Measurements from ENCODE around the gene TP53AIP1.
"Not testable (repeated sequence)": the region's sequence is repeated elsewhere in the genome, so short reads cannot be mapped to it uniquely, and the experiment has no call there.

TP53AIP1 gene

DNA sequence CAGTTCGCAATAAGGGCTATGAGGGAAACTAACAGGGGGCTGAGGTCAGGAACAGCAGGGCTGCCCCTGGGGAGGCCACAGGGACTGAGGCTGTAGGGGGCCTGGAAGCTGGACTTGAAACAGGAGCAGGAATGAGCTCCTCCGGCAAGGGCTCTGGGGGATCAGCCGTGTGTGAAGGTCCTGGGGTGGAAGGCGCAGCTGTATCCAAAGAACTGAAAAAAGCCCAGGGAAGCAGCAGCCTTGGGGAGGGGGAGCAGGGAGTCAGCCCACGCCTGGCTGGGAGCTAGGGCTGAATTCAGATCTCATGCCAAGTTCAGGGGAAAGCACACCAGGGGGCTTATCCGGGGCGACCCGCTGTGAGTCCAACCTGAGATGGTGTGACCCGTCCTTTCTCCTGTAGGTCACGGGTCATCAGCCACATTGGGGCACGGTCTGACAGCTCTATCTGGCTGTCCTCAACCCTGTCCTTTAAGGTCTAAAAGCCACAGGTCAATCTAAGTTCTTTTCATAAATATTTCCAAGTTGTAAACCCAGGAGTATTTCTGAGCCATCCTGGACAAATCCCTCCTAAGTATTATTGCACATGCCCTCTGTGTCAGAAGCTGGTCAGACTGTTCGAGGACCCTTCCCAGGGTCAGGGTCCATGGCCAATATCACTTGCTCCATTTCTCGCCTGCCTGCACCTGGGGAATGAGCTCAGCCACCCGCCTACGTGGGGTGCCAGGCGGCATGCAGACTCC is 18.0 kb downstream of the TP53AIP1 start:
- DNase-seq = no peak

DNA sequence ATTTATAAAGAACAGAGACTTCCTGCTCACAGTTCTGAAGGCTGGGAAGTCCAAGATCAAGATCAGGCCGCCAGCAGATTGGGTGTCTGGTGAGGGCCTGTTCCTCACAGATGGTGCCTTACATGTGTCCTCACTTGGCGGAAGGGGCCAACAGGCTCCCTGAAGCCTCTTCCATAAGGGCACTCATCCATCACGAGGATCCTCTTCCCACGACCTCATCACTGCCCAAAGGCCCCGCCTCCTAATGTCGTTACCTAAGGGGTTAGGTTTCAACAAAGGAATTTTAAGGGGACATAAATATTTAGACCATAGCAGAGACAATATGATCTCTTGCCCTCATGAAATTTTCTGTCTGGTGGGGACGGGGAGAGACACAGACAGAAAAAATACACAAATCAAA is 18.6 kb downstream of the TP53AIP1 start:
- DNase-seq = no peak

GRCh38 chr11:128921793-128922192 is 20.9 kb downstream of the TP53AIP1 start:
- DNase-seq = peak; percentile 87

- no peak for DNase-seq
Measured at GRCh38 chr11:128920666-128921065, 22.0 kb downstream of the TP53AIP1 start.

GRCh38 chr11:128919635-128920034 is 23.0 kb downstream of the TP53AIP1 start:
- not testable (repeated sequence) for DNase-seq

- DNase-seq = peak; percentile 84
Measured at GRCh38 chr11:128919216-128919615, 23.5 kb downstream of the TP53AIP1 start.

DNA sequence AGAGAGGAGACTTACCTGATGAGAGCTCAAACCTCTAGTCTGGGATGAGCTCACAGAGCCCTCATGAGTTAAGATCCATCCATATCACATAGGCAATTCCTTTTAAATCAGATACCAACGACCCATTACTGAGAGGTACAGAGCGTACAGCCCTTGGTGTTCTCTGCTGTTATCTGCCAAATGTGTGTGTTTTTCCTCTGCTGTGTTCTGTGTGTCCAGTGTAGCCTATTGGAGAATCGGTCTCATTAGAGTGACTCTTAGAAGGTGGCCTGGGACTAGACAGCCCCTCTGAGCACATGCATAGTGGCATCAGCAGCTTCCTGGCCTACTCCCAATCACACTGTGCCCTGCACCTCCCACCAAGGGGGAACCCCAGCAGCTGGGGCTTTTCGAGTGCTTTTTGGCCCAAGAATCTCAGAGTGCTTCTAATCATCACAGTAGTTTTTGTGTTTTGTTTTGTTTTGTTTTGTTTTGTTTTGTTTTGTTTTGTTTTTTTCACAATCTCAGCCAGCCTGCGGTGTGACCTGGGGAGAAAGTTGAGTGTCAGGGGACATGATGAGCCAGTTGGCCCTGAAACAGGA is 25.4 kb downstream of the TP53AIP1 start:
- DNase-seq = peak; percentile 61

DNA sequence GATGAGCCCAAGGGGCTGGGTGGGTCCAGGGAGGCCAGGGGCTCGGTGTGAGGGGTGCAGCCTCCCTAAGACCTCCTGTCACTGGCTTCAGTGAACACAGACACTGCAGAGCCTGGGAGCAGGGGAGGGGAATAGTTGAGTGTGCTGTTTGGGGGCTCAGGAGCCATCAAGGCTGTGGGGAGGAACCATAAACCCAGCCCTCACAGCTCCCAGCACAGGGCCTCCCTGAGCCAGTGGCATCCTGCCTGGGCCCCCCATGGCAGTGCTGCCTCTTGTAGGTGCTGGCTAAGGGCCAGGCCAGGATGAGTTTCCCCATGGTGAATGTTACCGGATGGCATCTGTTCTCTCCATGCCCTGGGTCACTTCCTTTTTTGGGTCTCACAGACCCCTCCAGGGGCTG is 26.0 kb downstream of the TP53AIP1 start:
- no peak for DNase-seq

DNA sequence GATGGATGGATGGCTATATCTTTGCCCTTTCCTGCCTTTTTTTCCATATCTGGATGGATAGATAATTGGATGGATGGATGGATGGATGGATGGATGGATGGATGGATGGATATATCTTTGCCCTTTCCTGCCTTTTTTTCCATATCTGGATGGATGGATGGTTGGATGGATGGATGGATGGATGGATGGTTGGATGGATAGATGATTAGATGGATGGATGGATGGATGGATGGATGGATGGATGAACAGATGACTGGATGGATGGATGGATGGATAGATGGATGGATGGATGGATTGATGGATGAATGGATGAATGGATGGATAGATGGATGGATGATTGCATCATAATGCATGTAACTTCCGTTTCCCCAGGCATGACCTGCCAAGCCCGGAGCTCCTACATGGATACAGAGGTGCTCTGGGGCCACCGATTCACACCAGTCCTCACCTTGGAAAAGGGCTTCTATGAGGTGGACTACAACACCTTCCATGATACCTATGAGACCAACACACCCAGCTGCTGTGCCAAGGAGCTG is 26.6 kb downstream of the TP53AIP1 start:
- no peak for DNase-seq

GRCh38 chr11:128915149-128915521 is 27.5 kb downstream of the TP53AIP1 start:
- DNase-seq = no peak

DNA sequence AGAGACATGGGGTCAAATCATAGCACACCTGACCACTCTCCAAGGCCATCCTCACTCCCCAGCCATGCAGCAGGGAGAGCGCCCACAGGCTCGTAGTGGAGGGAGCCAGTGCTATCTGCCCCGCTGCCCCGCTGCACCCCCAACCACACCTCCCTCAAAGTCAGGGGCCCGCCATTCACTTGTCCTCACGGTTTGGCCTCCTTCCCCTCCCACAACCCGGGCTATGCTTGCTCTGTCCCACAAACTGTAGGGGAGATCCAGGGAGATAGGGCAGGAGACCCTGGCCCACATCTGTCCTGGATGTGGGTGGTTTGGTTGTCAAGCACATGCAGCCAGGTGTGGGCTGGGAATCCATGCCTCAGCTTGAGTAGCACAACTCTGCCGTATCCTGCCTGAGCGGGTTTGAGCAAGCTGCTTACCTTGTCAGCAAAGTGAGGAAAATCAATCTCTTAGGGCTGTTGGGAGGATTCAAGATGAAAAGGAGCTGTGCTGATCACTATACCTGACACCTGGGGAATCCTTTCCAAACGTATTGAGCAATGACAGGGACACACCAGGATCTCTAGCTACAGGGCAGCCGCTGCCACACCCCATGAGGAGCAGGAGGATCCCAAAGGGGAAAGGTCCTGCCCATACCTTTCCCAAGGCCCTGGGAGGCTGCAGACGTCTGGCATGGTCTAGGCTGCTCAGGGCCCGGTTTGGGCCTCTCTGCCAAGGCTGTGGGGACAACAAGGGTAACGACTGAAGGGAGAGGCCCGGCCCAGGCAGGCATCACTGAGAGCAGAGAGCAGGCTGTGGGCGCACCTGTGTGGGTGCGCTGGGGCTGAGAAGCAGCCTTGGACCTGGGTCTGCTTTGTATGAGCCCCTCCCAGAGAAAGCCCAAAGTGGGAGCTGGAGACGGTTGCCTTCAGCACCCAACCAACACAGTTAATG is 28.2 kb downstream of the TP53AIP1 start:
- DNase-seq = no peak

DNA sequence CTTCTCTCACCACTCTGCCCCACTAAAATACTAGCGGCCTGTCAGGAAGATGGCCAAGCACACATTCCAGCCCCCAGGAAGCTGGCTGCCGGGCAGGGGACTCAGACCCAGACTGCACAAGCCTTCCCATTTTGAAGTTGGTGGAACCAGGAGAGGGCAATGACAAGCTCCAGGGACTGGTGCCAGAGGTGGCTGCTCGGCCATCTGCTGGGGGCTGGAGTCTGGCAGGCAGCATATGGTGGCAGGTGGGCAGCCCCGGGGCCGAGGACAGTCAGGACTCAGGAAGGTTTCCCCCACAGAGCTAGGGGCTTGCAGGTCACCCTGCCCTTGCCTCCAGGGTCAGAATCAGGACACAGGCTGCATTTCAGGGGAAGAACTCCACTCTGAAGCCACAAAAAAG is 28.9 kb downstream of the TP53AIP1 start:
- DNase-seq = no peak

DNA sequence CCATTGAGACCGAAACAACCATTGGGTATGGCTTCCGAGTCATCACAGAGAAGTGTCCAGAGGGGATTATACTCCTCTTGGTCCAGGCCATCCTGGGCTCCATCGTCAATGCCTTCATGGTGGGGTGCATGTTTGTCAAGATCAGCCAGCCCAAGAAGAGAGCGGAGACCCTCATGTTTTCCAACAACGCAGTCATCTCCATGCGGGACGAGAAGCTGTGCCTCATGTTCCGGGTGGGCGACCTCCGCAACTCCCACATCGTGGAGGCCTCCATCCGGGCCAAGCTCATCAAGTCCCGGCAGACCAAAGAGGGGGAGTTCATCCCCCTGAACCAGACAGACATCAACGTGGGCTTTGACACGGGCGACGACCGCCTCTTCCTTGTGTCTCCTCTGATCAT is 31.0 kb downstream of the TP53AIP1 start:
- no peak for DNase-seq

DNA sequence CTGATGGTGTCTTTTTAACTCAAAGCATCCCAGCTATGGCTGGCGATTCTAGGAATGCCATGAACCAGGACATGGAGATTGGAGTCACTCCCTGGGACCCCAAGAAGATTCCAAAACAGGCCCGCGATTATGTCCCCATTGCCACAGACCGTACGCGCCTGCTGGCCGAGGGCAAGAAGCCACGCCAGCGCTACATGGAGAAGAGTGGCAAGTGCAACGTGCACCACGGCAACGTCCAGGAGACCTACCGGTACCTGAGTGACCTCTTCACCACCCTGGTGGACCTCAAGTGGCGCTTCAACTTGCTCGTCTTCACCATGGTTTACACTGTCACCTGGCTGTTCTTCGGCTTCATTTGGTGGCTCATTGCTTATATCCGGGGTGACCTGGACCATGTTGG is 31.4 kb downstream of the TP53AIP1 start:
- DNase-seq = no peak

DNA sequence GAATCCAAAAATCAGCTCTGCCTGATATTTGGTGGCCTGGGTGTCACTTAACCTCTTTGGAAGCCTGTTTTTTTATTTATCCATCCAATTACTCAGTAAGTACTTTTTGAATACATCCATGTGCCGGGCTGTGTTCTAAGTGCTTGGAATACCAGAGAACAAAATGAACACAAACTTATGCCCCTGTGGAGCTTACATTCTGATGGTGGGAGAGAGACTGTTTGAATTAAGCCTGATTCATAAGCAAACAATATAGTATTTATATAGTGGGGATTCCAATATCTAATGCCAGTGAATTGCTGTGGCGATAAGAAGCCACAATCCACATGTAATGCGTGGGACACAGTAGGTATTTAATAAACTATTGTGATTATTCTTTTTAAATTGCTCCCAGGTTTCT is 32.1 kb downstream of the TP53AIP1 start:
- DNase-seq = no peak

- no peak for DNase-seq
Measured at GRCh38 chr11:128909438-128910125, 33.1 kb downstream of the TP53AIP1 start.

DNA sequence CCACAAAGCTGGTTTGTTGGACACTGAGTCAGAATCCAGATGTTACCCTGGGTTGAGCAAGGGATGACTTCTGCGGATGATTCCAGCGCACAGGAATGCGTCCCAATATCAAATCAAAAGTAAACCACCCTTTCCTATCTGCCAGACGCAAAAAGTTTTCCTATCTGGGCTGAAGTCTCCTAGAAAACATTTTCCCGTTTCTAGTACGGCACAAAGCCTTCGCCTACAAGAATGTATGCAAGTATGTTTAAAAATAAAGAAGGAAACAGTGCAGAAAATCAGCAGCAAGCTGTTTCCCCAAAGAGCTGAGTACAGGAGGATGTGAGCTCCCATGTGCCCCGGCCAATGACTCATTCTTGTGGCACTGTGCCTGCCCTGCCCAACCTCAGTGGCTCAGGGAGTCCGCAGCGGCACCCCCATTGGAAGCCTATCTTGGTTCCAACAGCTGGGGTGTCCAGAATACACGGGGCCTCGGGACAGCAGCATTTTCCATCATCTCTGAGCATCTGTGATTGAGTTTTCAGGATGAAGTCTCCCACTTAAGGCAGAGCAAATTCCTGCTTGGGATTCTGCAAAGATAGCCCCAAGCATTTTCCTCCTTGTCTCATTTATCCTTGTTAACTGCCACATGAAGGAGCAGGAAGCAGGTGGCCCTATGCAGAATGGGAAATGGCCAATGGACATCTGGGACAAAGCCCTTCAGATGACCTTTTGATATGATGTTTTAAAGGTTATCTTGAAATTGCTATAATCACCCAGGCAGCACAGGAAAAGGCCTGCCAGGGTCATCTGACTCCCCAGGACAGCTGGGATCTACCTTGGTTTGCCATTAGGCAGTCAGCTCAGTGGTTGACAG is 34.1 kb downstream of the TP53AIP1 start:
- DNase-seq = peak; percentile 77

- DNase-seq = no peak
Measured at GRCh38 chr11:128907585-128907984, 35.1 kb downstream of the TP53AIP1 start.

DNA sequence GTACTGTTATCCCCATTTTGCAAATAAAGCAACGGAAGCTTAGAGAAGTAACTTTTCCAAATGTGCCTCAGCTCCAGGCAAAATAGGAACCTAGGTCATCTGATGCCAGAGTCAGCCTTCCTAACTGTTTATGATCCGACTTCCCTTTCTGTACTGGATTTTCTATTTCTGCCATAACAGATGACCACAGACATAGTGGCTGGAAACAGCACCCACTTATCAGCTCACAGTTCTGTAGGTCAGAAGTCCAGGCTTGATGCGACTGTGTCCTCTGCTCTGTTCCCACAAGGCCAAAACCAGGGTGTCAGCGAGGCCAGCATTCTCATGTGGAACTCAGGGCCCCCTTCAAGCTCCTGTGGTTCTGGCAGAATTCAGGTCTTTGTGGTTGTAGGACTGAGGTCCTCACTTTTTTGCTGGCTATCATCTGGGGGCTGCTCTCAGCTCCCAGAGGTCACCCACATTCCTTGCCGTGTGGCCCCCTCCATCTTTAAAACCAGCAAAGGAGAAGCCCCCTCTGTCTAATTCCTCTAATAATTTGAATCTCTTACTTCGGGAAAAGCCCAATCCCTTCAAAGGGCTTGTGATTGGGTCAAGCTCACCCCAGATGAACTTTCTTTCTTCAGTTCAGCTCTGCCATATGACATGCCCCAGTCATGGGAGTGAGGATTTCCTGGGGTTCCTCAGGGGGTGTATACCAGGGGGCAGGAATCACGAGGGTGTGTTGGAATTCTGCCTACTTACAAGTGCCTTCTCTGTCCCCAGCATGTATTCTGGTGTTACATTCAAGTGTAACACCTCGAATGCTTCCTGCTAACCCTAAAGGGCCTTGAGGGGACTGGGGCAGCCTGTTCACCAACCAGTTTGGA is 36.3 kb downstream of the TP53AIP1 start:
- peak; percentile 88 for DNase-seq

DNA sequence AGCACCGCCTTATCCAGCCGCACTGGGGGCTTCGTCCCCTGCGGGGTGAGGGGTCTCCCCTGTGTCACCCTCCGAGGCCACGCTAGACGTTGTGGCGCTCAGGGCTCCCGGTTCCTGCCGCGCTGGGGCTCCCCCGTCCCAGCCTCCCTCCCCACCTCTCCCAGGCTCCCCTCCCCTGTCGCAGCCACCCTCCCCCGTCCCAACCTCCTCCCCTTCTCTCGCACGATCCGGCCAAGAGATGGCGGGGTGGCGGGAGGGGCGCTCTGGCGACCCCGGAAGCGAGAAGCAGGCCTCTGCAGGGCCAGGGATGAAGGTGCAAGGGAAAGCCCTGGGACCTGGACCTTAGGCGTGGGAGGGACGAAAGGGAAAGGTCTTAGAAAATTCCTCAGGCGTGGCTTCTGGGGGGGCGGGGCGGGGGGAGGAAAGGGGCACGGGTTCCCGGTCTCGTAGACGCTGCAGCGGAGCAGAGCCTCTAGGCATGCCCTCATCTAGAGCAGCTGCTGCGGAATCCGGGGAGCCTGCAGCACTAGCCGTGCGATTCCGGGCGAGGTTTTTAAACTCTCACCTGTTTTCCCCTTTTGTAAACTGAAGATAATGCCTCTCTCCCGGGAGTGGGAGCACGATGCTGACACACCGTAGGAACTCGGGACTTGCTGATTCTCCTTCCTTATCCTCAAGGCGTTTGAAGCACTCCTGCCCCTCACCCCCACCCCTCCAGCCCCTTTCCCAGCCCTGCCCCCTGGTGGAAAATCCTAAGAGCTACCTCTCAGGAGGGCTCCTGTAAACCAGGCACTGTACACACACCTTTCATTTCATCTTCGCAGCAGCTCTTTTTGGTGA is 37.1 kb downstream of the TP53AIP1 start:
- DNase-seq = peak; percentile 75
